ENCODE data around the gene POU5F2. TPM values are rescaled to one million over a fixed set of nuclear protein-coding genes. Genes with fewer than 3 reads are reported as not detected.

POU5F2 gene, protein sequence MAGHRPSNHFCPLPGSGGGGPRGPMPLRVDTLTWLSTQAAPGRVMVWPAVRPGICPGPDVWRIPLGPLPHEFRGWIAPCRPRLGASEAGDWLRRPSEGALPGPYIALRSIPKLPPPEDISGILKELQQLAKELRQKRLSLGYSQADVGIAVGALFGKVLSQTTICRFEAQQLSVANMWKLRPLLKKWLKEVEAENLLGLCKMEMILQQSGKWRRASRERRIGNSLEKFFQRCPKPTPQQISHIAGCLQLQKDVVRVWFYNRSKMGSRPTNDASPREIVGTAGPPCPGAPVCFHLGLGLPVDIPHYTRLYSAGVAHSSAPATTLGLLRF
- under 0.01 TPM in 1 of 2 replicates, not detected in the other for total RNA-seq

DNA sequence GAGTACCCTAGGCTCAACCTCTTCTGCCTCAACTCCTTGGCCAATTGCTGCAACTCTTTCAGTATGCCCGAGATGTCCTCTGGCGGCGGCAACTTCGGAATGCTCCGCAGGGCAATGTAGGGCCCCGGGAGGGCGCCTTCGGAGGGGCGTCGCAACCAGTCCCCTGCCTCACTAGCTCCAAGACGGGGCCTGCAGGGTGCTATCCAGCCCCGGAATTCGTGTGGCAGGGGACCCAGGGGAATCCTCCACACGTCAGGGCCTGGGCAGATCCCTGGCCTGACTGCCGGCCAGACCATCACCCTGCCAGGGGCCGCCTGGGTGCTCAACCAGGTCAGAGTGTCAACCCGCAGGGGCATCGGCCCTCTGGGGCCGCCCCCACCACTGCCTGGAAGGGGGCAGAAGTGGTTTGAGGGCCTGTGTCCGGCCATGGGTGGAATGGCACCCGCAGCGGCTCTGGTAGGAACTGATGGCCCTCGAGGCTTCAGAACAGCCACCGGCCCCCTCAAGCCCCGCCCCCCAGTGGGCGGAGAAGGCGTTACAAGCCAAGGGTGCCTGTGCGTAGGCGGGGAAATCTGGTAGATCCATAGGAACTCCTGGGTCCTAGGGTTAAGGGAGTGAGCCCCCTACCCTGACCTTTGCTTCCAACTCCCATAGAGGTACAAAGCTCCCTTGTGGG lies at the start of gene POU5F2:
TSS of gene POU5F2 (minus strand) at position 465 of the 676 bp plus-strand sequence. CDS start at position 428, 37 bp downstream.

Other genes starting within 250 kb of the POU5F2 start
- gene NR2F1-AS1, start 160.4 kb downstream of the POU5F2 start, total RNA-seq = 11.2 and 12.1 TPM in 2 replicates
- gene NR2F1, start 158.4 kb downstream of the POU5F2 start, total RNA-seq = 92.0 and 98.6 TPM in 2 replicates